AG08396 (cell line): Measurements from ENCODE around the gene ANKFY1.
A peak's percentile ranks its signal among the peaks of the same experiment; 100 is the strongest.

ENCODE experiments used
- DNase-seq: peaks from one replicate; pipeline ENCODE4 v3.0.0; 2012; ENCODE audit warnings: low spot score, mixed read lengths

Gene ANKFY1

GRCh38 chr17:4177806-4178205, 86.0 kb downstream of the ANKFY1 start:
- DNase-seq = no peak

DNA sequence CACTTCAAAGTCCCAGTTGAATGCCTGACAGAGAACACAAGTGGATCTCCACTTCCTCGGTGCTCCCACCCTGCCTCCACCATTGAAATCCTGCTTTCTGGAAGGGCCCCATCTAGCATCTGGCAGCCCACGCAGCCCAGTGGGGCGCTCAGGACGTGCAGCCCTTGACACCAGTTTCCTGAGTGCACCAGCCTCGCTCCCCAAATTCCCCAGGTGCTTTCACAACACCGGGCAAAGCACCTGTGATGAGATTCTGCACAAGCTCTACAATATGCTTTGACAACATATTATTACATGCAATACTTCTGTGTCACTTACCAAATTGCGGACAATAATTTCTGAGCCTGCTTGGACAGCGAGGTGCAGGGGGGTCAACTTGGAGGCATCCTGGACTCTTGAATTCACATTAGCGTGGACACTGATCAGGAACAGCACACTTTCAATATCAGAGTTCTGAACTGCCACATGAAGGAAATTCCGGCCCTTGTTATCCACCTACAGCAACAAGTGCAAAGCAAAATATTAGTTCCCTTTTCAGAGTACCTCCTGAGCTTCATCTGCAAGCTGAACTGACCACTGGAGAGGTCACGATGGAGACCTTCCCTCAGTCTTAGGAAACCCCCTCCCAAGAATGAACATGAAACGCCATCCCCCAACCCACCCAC, 86.8 kb downstream of the ANKFY1 start:
- DNase-seq = no peak

DNA sequence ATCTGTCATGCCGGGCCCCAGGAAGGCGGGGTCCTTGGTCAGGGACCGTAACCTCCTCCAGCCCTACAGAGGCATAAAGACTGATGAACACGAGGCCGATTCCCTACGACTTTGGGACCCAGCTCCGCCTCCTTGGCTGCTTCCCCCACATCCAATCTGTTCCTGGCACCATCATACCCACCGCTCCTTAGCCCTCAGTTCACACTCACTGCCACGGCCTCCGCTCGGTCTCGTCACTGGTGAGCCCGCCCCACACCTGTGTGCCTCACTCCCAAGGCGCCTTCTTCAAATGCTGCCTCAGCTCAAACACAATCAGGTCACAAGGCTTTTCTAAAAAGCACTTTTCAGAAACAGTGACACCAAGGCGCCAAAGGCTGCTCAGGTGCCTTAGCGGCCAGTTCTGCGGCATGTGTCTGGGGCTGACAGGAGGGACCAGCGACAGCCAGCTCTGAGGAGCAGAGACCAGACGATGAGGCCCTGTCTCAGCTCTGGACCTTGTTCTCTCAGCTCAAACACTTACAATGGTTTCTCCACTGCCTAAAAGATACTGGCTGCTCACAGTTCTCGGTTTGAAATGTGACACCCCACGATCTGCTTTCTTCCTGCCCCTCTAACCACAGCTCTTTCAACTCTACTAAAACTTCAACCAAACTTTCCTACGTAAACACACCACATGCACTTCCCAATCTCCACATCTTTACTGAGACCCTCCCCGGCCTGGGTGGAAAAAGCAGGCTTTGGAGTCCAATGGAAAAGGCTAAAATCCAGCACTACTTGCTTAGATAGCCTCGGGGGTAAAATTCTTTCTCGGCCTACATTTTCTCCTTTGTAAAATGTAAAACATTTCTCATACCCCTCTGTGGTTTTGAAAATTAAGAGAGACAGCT, 87.6 kb downstream of the ANKFY1 start:
- DNase-seq = no peak

- no peak for DNase-seq
These were observed 89.2 kb downstream of the ANKFY1 start for GRCh38 chr17:4174556-4174955.

- no peak for DNase-seq
These were observed 90.0 kb downstream of the ANKFY1 start for GRCh38 chr17:4173781-4174180.

GRCh38 chr17:4172356-4172755, 91.4 kb downstream of the ANKFY1 start:
- DNase-seq = no peak

- no peak for DNase-seq
These were observed 93.0 kb downstream of the ANKFY1 start for GRCh38 chr17:4170639-4171280.

- DNase-seq = no peak
These were observed 96.0 kb downstream of the ANKFY1 start for GRCh38 chr17:4167786-4168185.

DNA sequence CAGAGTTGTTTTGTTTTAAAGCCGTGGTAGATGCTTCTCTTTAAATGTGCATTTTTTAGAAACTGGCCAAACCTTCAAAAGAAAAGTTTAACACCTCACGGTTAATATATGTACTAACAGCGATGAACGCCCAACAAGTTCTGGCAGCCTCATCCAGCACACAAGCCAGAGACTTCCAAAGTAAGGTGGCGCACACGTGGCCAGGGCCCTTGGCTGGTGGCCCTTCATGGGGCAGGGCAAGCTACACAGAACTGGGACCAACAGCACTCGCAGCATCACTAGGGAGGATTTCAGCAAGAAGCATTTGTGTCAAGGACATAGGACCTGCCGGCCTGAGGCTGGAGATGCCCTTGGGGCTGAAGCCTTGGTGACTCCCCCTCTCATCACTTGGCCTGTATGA, 97.4 kb downstream of the ANKFY1 start:
- no peak for DNase-seq

- DNase-seq = no peak
These were observed 98.3 kb downstream of the ANKFY1 start for GRCh38 chr17:4165301-4166010.

- peak; percentile 47 for DNase-seq
These were observed 99.8 kb downstream of the ANKFY1 start for GRCh38 chr17:4163951-4164350.

- no peak for DNase-seq
These were observed 100.9 kb downstream of the ANKFY1 start for GRCh38 chr17:4162775-4163466.

- DNase-seq = no peak
These were observed 101.5 kb downstream of the ANKFY1 start for GRCh38 chr17:4162321-4162720.

DNA sequence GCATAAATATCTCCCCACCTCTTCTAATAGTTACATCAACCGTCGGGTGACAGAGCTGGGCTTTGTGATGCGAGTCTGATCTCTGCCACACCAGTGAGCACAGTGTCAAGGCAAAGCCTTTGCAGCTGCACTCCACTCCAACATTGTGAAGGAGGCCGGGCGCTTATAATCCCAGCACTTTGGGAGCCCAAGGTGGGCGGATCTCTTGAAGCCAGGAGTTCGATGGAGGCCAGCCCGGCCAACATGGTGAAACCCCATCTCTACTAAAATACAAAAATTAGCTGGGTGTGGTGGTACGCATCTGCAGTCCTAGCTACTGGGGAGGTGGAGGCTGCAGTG, 101.8 kb downstream of the ANKFY1 start:
- no peak for DNase-seq

GRCh38 chr17:4161192-4161966, 102.4 kb downstream of the ANKFY1 start:
- DNase-seq = peak; percentile 90

- DNase-seq = no peak
These were observed 103.4 kb downstream of the ANKFY1 start for GRCh38 chr17:4160294-4160859.

DNA sequence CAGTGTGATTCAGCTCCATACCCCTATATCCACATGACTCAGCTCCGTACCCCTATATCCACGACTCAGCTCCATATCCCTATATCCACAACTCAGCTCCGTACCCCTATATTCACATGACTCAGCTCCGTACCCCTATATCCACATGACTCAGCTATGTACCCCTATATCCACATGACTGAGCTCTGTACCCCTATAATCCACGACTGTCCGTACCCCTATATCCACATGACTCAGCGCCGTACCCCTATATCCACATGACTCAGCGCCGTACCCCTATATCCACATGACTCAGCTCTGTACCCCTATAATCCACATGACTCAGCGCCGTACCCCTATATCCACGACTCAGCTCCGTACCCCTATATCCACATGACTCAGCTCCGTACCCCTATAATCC, 104.0 kb downstream of the ANKFY1 start:
- DNase-seq = no peak

DNA sequence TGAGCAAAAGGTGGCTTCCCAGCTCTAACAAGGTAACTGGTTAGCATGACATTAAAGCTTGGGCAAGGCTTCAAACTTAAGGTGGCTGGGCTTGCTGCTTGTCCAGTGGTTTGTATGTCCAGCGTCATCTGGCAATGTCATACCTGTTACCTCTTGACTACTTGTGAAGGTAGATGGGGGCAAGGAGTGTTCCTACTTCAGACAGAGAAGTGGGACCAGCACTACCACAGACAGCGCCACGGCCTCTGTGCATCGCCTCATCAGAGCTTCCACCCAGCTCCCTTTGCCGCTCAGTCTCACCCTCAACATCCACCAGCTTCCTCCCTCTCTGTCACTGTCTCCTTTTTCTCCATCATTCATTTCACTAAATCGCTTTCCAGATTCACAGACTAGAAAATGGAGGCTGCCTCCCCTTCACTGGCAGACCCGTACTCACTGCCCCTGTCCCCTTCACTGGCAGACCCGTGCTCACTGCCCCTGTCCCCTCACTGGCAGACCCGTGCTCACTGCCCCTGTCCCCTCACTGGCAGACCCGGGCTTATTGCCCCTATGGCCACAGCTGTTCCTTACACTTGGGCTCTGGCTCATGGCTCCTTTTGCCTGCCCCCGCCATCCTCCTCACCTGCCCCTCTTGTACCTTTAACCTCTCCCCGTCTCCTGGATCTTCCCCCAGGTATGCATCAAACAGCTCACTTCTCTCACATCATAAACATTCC, 106.0 kb downstream of the ANKFY1 start:
- DNase-seq = no peak

GRCh38 chr17:4156750-4157381, 106.9 kb downstream of the ANKFY1 start:
- DNase-seq = no peak
